HG02759 (cell line): ENCODE measurements around the gene NIPAL3.
"Not testable (repeated sequence)": the region's sequence is repeated elsewhere in the genome, so short reads cannot be mapped to it uniquely, and the experiment has no call there.

ENCODE experiments used
- ATAC-seq: cut with Tn5 transposase; IDR thresholded peaks from one replicate; pipeline ENCODE4 v1.9.1; 2021; ENCODE audit warnings: mild to moderate bottlenecking, moderate library complexity; ENCODE audit not compliant: unreplicated experiment

NIPAL3 gene

GRCh38 chr1:24420547-24420946 lies 4.9 kb downstream of the NIPAL3 start:
- ATAC-seq: no peak

GRCh38 chr1:24421502-24421901 lies 5.9 kb downstream of the NIPAL3 start:
- ATAC-seq: no peak

- no peak for ATAC-seq
These were observed 8.6 kb downstream of the NIPAL3 start for GRCh38 chr1:24424207-24424606.

GRCh38 chr1:24424990-24425389 lies 9.4 kb downstream of the NIPAL3 start:
- no peak for ATAC-seq

- no peak for ATAC-seq
These were observed 9.8 kb downstream of the NIPAL3 start for GRCh38 chr1:24425441-24425840.

GRCh38 chr1:24425922-24426321 lies 10.3 kb downstream of the NIPAL3 start:
- no peak for ATAC-seq

- ATAC-seq: no peak
These were observed 11.3 kb downstream of the NIPAL3 start for GRCh38 chr1:24426744-24427544.

- no peak for ATAC-seq
These were observed 11.9 kb downstream of the NIPAL3 start for GRCh38 chr1:24427545-24427862.

- ATAC-seq: no peak
These were observed 20.3 kb downstream of the NIPAL3 start for GRCh38 chr1:24435782-24436365.

GRCh38 chr1:24437631-24438396 lies 22.2 kb downstream of the NIPAL3 start:
- ATAC-seq: no peak

GRCh38 chr1:24438423-24438901 lies 22.9 kb downstream of the NIPAL3 start:
- no peak for ATAC-seq

- no peak for ATAC-seq
These were observed 24.8 kb downstream of the NIPAL3 start for GRCh38 chr1:24440436-24440835.

- ATAC-seq: no peak
These were observed 25.9 kb downstream of the NIPAL3 start for GRCh38 chr1:24441480-24441879.

- no peak for ATAC-seq
These were observed 26.5 kb downstream of the NIPAL3 start for GRCh38 chr1:24441996-24442668.

GRCh38 chr1:24442764-24443163 lies 27.2 kb downstream of the NIPAL3 start:
- no peak for ATAC-seq

- no peak for ATAC-seq
These were observed 27.6 kb downstream of the NIPAL3 start for GRCh38 chr1:24443241-24443656.

- ATAC-seq: not testable (repeated sequence)
These were observed 30.8 kb downstream of the NIPAL3 start for GRCh38 chr1:24446446-24446845.

GRCh38 chr1:24450316-24450715 lies 34.7 kb downstream of the NIPAL3 start:
- ATAC-seq: no peak

GRCh38 chr1:24450857-24451397 lies 35.3 kb downstream of the NIPAL3 start:
- no peak for ATAC-seq

- ATAC-seq: no peak
These were observed 36.1 kb downstream of the NIPAL3 start for GRCh38 chr1:24451746-24452145.

GRCh38 chr1:24452922-24453485 lies 37.4 kb downstream of the NIPAL3 start:
- ATAC-seq: no peak
